Ovary (tissue), 3 donors: Measurements from ENCODE around the gene IQCM.

ENCODE experiments used
- POLR2A ChIP-seq: fragments of 450-650 bp; IDR thresholded peaks from one replicate; pipeline ENCODE4 v1.6.1; 2017; ENCODE audit warnings: antibody characterized with exemption, mild to moderate bottlenecking, moderate library complexity
- TF ChIP-seq, protein P1 (sequence below), 3 donors: fragments of 450-650 bp in 2 of 3; fragments of 200-600 bp in 1 of 3; IDR thresholded peaks; one replicate each; pipeline versions ENCODE4 v1.5.1 to v1.8.0; 2016 to 2022; ENCODE audit warnings: antibody characterized with exemption in 3 of 3, mild to moderate bottlenecking in 1 of 3
- donor health status: DM: no; HTN: no; CAD: no.

DNA sequence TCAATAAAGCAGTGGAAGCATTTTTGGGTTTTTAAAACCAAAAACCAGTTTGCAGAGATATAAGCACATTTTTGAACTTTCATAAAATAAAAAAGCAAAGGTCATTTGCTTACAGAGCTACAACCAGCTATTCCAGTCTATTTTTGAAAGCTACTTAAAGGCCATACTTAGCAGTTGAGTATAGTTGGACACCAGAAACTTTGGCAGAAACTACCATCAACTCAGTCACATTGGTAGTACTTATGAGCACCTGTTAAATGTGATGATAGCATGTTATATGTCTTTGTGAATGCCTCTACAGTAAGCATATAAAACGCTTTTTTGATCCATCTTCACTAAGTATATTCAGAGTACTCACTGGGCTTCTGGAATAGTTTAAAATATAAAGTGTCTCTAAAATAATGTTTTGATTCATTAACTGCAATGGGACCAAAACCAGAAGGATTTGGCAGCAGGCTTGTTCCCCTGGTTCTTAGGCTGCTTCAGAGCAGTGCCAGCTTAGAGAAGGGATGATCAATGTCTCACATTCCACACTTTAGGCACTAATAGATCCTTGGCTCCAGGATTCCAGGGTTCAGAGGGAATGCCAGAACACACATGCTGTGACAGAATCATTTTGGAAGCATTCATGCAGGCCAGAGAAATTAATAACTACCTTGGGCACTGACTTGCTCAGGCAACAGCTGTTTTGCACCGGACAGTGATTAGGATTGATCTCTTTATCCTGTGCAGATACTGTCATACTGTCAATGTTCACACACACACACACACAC is 103.9 kb downstream of the IQCM start:
- no peak for TF ChIP-seq POLR2A
- TF ChIP-seq, protein P1, sequence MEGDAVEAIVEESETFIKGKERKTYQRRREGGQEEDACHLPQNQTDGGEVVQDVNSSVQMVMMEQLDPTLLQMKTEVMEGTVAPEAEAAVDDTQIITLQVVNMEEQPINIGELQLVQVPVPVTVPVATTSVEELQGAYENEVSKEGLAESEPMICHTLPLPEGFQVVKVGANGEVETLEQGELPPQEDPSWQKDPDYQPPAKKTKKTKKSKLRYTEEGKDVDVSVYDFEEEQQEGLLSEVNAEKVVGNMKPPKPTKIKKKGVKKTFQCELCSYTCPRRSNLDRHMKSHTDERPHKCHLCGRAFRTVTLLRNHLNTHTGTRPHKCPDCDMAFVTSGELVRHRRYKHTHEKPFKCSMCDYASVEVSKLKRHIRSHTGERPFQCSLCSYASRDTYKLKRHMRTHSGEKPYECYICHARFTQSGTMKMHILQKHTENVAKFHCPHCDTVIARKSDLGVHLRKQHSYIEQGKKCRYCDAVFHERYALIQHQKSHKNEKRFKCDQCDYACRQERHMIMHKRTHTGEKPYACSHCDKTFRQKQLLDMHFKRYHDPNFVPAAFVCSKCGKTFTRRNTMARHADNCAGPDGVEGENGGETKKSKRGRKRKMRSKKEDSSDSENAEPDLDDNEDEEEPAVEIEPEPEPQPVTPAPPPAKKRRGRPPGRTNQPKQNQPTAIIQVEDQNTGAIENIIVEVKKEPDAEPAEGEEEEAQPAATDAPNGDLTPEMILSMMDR (IDR thresholded peaks at IDR 0.05): no peak
